A673 (cell line): ENCODE results near the gene TAMALIN.

Experiments used
- EZH2 ChIP-seq: fragments of 200-600 bp; sonication (generic); IDR thresholded peaks from 2 replicates; pipeline ENCODE4 v1.6.1; 2017; ENCODE audit warnings: borderline replicate concordance, low read depth, mild to moderate bottlenecking, mixed read lengths, antibody characterized with exemption, low read length; ENCODE audit not compliant: poor library complexity, severe bottlenecking
- TF ChIP-seq, protein P1 (sequence below): fragments of 300-800, 200-600 bp; sonication (generic); conservative IDR thresholded peaks from 2 replicates; pipeline ENCODE4 v1.5.1; 2017; ENCODE audit warnings: low read depth, mild to moderate bottlenecking, antibody characterized with exemption, low read length, moderate library complexity, mixed read lengths

DNA sequence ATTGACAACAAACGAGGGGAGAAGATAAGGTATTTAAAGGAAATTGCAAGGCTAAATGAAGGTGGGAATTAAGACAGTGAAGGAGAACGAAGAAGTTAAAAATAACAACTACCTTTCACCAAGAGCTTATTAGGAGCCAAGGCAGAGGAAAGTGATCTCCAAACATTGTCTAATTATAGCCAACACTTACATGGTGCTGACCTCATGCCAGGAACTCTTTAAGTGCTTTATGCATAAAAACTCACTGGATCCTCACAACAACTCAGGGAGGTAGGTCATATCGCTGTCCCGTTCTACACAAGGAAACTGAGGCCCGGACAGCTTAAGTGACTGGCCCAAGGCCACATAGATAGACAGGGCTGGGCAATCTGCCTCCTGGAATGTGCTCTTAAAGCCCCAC lies 19.5 kb downstream of the TAMALIN start:
- TF ChIP-seq, protein P1, sequence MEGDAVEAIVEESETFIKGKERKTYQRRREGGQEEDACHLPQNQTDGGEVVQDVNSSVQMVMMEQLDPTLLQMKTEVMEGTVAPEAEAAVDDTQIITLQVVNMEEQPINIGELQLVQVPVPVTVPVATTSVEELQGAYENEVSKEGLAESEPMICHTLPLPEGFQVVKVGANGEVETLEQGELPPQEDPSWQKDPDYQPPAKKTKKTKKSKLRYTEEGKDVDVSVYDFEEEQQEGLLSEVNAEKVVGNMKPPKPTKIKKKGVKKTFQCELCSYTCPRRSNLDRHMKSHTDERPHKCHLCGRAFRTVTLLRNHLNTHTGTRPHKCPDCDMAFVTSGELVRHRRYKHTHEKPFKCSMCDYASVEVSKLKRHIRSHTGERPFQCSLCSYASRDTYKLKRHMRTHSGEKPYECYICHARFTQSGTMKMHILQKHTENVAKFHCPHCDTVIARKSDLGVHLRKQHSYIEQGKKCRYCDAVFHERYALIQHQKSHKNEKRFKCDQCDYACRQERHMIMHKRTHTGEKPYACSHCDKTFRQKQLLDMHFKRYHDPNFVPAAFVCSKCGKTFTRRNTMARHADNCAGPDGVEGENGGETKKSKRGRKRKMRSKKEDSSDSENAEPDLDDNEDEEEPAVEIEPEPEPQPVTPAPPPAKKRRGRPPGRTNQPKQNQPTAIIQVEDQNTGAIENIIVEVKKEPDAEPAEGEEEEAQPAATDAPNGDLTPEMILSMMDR: no peak
- TF ChIP-seq EZH2: no peak
